ENCODE measurements around the gene DNASE2.
"Not testable (repeated sequence)": the region's sequence is repeated elsewhere in the genome, so short reads cannot be mapped to it uniquely, and the experiment has no call there.

The DNASE2 gene

DNA sequence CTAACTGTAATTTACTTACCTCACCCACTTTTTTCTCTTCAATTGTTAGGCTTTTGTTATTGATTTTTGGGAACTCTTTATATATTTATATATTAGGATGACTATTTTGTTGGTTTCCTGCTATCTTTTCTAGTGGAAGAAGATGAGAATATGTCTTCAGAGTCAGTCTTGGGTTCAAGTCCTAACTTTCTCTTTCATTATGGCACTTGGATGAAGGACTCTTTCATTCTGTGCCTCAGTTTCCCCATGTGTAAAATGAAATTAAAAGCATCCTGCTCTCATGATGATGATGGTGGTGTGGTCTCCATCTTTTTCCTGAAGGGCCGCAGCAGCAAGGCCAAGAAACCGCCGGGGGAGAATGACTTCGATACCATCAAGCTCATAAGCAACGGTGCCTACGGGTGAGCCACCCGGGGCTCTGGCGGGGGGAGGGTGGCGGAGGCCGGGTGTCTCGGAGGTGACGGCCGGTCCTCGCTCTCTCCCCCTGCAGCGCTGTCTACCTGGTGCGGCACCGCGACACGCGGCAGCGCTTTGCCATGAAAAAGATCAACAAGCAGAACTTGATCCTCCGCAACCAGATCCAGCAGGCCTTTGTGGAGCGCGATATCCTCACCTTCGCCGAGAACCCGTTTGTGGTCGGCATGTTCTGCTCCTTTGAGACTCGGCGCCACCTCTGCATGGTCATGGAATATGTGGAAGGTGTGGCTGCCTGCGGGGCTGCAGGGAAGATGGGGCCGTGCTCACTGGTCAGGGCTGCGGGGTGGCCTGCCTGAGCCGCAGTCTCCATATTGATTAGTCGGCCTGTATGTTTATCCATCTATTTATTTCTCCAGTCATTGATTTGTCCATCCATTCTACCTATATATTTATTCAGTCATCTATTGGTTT, 23.0 kb downstream of the DNASE2 start:
- no peak overlapping the region for H3K4me3 Mint-ChIP-seq
- DNase-seq: no peak
- no peaks in the 10 kb centered on the region for H3K9me3 Mint-ChIP-seq
- H3K27ac Mint-ChIP-seq: no peak overlapping the region
- H3K36me3 Mint-ChIP-seq (ENCODE audit: low read depth): no peaks in the 10 kb centered on the region
- ATAC-seq: no peak
- H3K4me1 Mint-ChIP-seq: no peaks in the 10 kb centered on the region
- H3K27me3 Mint-ChIP-seq: peaks cover 5% of the 10 kb centered on the region

DNA sequence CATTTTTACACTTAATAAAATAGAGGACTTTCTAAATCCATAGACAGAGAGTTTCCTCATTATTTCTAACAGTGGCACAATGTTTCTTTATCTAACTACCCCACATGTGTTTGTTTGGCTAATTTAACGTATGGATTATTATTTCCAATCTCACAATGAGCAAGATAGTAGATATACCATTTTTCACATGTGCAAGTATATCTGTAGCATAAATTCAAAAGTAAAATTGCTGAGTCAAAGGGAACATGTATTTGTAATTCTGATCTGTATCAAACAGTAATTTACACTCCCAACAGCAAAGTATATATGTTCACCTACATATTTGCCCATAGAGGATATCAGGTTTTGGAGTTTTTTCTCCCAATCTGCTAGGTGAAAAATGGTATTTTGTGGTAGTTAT, 24.6 kb downstream of the DNASE2 start:
- H3K4me3 Mint-ChIP-seq: no peak overlapping the region
- no peaks in the 10 kb centered on the region for H3K4me1 Mint-ChIP-seq
- ATAC-seq: no peak
- H3K27me3 Mint-ChIP-seq: peaks cover 5% of the 10 kb centered on the region
- no peaks in the 10 kb centered on the region for H3K36me3 Mint-ChIP-seq (ENCODE audit: low read depth)
- H3K27ac Mint-ChIP-seq: no peak overlapping the region
- no peaks in the 10 kb centered on the region for H3K9me3 Mint-ChIP-seq
- no peak for DNase-seq

DNA sequence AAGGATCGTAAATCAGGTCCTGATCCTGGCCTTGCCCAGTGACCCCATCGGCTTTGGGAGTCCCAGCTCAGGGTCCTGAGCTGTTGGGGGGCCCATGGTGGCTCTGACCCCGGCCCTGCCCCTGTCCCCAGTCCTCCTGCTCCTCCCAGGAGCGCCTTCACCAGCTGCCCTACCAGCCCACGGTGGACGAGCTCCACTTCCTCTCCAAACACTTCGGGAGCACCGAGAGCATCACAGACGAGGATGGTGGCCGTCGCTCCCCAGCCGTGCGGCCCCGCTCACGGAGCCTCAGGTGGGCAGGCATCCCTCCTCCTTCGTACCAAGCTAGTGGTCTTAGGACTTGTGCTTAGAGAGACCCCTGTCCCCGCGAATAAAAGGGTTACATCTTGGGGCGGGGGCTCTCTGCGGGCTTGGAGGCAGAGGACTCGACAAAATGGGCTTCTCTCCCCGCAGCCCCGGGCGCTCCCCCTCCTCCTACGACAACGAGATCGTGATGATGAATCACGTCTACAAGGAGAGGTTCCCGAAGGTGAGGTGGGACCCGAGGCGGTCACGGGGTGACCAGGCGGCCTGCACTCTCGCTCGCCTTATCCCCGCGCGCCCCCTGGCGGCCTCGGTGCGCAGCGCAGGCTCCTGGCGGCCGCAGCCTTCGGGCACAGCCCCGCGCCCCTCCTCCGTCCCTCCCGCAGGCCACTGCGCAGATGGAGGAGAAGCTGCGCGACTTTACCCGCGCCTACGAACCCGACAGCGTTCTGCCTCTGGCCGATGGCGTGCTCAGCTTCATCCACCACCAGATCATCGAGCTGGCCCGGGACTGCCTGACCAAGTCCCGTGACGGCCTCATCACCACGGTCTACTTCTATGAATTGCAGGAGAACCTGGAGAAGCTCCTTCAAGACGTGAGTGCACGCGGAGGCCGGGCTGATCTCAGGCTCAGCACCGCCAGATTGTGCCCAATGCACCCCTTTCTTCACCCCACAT, 33.8 kb downstream of the DNASE2 start:
- Mint-ChIP-seq H3K27ac (no peak overlapping the region), H3K27me3 (peaks cover 42% of the 10 kb centered on the region), H3K36me3 (ENCODE audit: low read depth) (no peaks in the 10 kb centered on the region), H3K4me3 (peak overlapping the region; percentile 36), H3K9me3 (no peaks in the 10 kb centered on the region), H3K4me1 (peaks cover 6% of the 10 kb centered on the region)
- DNase-seq: peak; percentile 94
- ATAC-seq: peak; percentile 96

DNA sequence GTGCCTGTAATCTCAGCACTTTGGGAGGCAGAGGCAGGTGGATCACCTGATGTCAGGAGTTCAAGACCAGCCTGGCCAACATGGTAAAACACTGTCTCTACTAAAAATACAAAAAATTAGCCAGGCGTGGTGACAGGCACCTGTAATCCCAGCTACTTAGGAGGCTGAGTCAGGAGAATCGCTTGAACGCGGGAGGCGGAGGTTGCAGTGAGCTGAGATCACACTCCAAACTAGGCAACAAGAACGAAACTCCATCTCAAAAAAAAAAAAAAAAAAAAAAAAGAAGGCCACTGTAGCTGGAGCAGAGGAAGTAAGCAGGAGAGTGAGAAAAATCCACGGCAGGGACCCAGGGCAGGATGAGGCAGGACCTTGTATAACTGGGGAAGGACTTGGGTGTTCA, 34.6 kb downstream of the DNASE2 start:
- not testable (repeated sequence) for DNase-seq; H3K4me3 Mint-ChIP-seq; ATAC-seq; H3K9me3 Mint-ChIP-seq; H3K36me3 Mint-ChIP-seq (ENCODE audit: low read depth); H3K27ac Mint-ChIP-seq; H3K4me1 Mint-ChIP-seq
- peaks cover 48% of the 10 kb centered on the region for H3K27me3 Mint-ChIP-seq

DNA sequence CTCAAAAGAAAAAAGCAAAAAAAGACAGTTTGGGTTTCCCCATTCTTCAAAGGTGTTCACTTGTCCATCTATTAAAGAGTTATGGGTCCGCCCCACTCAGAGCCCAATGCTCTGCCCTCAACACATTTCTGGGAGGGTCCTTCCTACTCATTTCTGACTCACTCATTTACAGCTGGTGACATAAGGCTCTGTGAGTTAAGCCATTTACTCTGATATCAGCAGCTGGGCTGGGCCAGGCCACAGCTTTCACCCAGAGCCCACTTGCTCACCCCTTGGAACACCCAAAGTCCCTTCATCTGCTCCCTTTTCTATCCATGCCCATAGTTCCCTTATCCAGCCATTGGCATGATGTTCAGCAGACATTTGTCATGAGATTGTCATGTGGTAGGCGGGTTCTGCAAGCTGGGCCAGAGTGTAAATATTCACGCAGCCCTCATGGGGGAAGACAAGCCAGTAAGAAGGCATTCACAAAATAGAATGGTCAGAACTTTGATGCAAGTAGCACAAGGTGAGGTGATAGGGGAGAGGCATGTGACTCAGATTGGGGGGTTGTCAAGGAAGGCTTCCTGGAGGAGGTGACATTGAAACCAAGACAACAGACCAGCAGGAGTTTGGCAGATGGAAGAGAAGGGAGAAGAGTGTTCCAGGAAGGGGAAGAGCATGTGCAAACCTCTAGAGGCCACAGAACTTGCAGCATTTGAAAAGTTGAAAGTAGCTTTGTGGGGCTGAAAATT, 37.1 kb downstream of the DNASE2 start:
- ATAC-seq: no peak
- Mint-ChIP-seq H3K4me1 (peaks cover 21% of the 10 kb centered on the region), H3K36me3 (ENCODE audit: low read depth) (no peaks in the 10 kb centered on the region), H3K27me3 (peaks cover 71% of the 10 kb centered on the region), H3K27ac (no peak overlapping the region), H3K9me3 (no peaks in the 10 kb centered on the region), H3K4me3 (no peak overlapping the region)
- DNase-seq: no peak

DNA sequence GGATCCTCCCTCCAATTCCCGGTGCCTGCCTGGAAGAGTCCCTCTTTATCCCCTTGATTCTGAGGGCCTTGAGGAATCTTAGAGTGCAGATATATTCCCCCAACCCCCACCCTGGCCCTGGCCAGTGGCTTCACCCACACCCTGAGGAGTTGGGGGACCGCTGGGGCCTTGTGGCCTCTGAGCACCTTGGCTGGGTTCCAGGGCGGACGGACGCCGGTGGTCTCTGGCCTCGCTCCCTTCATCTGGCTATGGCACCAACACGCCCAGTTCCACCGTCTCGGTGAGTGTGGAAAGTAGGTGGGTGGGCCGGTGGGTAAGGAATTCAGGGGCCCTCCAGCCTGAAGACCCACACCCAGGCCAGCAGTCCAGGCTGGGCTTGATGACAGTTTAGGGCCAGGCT, 37.9 kb downstream of the DNASE2 start:
- peaks cover 26% of the 10 kb centered on the region for H3K4me1 Mint-ChIP-seq
- no peaks in the 10 kb centered on the region for H3K36me3 Mint-ChIP-seq (ENCODE audit: low read depth)
- H3K27me3 Mint-ChIP-seq: peaks cover 72% of the 10 kb centered on the region
- DNase-seq (no peak), ATAC-seq (no peak)
- no peaks in the 10 kb centered on the region for H3K9me3 Mint-ChIP-seq
- H3K27ac Mint-ChIP-seq: no peak overlapping the region
- H3K4me3 Mint-ChIP-seq: no peak overlapping the region

DNA sequence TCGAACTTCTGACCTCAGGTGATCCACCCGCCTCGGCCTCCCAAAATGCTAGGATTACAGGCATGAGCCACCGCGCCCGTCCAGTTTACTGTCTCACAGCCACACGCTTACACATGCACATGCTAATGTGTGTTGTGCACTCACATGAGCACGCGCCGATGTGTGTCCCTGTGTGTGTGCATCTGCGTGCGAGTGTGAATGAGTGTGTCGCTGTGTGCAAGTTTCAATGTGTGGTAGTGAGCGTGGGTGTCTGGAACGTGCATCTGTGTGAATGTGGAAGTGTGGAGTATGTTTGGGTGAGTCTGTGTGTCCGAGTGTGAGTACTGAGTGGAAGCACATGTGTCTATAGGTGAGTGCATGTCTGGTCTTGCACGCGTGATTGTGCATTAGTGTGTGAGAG, 38.7 kb downstream of the DNASE2 start:
- no peak overlapping the region for H3K27ac Mint-ChIP-seq
- no peak overlapping the region for H3K4me3 Mint-ChIP-seq
- H3K4me1 Mint-ChIP-seq: peaks cover 26% of the 10 kb centered on the region
- DNase-seq: no peak
- peaks cover 72% of the 10 kb centered on the region for H3K27me3 Mint-ChIP-seq
- no peaks in the 10 kb centered on the region for H3K9me3 Mint-ChIP-seq
- no peak for ATAC-seq
- no peaks in the 10 kb centered on the region for H3K36me3 Mint-ChIP-seq (ENCODE audit: low read depth)

DNA sequence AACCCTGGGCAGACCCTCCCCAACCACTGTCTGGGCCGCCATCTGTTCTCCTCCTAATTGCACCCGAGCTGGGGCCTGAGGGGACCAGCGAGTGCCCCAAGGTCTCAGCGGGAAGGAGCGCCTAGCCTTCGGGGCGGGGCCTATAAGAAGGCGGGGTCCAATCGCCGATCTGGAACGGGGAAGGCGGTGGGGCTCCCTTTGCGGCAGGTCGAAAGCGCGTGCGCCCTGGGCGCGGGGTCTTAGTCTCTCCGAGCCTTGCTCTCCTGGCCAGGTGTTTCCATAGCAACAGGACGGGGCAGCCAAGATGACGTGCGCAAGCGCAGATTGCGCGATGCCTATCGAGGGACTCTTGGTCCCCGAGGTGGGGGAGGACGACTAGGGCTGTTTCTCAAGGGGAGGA, 40.2 kb downstream of the DNASE2 start:
- H3K4me3 Mint-ChIP-seq: no peak overlapping the region
- no peak for DNase-seq

DNA sequence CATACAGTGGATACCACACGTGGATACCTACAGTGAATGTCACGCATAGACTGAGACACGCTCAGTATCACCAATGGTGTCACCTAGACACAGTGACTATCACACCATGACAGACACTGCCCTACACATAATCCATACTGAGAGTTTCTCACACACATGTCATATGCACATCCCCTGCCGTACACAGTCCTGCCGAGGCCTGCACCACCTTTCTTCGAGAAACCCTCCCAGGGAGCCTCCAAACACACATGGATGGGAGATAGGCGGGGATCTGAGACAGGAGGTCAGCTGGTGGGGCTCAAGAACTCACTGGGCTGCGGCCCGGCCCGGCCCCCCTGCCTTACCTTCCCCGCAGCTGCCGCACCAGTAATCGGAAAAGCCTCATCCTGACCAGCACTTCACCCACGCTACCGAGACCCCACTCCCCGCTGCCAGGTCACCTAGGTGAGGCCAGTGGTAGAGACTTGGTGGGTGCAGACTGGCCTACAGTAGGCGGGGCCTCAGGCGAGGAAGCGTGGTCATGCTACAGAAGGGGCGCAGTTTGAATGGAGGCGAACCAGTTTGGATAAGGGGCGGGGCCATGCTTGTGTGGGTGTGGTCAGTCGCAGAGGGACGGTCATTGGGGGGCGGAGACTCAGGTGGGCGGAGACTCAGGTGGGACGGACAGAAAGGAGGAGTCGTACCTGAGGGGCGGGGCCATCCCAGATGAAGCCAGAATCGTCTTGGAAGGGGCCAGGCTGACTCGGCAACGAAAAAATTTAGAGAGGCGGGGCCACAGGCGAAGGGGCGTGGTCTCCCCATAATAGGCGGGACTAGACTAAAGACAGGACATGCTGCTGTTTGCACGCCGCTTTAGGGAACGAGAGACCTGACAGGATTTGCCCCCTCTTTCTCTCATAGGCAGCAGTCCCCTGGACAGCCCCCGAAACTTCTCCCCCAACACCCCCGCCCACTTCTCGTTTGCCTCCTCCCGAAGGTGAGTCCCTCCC, 40.9 kb downstream of the DNASE2 start:
- H3K27ac Mint-ChIP-seq: no peak overlapping the region
- peak; percentile 71 for DNase-seq
- no peaks in the 10 kb centered on the region for H3K36me3 Mint-ChIP-seq (ENCODE audit: low read depth)
- no peak overlapping the region for H3K4me3 Mint-ChIP-seq
- ATAC-seq: no peak
- H3K9me3 Mint-ChIP-seq: no peaks in the 10 kb centered on the region
- H3K4me1 Mint-ChIP-seq: peaks cover 26% of the 10 kb centered on the region
- peaks cover 76% of the 10 kb centered on the region for H3K27me3 Mint-ChIP-seq

More for the DNA sequence above, 40.2 kb downstream of the DNASE2 start:
- H3K27ac Mint-ChIP-seq: no peak overlapping the region
- H3K27me3 Mint-ChIP-seq: peaks cover 72% of the 10 kb centered on the region
- peaks cover 26% of the 10 kb centered on the region for H3K4me1 Mint-ChIP-seq
- no peaks in the 10 kb centered on the region for H3K9me3 Mint-ChIP-seq
- ATAC-seq: no peak
- H3K36me3 Mint-ChIP-seq (ENCODE audit: low read depth): no peaks in the 10 kb centered on the region

DNA sequence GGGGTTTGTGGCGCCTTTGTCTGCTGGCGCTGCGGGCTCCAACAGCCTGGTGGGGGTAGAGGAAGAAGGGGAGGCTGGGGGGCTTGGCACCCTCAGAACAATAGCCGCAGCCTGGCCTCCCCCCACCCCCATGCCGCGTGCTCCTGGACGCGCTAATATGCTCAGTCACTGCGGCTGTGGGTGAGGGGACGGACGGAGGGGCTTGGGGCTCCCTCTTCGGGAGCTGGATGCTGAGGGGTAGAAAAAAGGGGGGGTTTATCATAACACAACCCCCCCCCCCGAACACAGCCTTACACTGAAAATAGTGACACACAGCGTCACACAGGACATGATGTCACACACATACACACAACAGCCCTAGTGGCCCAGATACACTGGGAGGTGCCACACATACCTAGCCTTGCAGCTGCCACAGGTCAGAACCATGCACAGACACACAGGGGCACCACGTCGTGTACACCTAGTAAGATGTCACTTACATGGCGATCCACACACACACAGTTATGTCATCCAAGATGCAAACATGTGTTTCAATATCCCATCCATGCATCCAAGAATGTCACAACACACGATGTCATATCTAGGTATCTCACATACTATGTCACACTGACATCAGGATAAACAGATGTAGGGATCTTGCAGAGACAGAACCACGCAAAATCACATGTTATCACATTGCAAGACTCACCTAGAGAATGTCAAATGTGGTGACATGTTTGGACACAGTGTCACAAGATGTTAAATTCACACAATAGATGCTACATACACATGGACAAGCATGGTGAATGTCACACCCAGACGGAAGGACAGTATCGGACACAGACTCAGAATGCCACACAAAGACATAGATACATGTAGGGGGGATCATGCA, 42.1 kb downstream of the DNASE2 start:
- Mint-ChIP-seq H3K27me3 (peaks cover 79% of the 10 kb centered on the region), H3K36me3 (ENCODE audit: low read depth) (no peaks in the 10 kb centered on the region), H3K4me3 (peak overlapping the region; percentile 70), H3K27ac (no peak overlapping the region), H3K4me1 (peaks cover 30% of the 10 kb centered on the region), H3K9me3 (no peaks in the 10 kb centered on the region)
- ATAC-seq (no peak), DNase-seq (peak; percentile 13)

DNA sequence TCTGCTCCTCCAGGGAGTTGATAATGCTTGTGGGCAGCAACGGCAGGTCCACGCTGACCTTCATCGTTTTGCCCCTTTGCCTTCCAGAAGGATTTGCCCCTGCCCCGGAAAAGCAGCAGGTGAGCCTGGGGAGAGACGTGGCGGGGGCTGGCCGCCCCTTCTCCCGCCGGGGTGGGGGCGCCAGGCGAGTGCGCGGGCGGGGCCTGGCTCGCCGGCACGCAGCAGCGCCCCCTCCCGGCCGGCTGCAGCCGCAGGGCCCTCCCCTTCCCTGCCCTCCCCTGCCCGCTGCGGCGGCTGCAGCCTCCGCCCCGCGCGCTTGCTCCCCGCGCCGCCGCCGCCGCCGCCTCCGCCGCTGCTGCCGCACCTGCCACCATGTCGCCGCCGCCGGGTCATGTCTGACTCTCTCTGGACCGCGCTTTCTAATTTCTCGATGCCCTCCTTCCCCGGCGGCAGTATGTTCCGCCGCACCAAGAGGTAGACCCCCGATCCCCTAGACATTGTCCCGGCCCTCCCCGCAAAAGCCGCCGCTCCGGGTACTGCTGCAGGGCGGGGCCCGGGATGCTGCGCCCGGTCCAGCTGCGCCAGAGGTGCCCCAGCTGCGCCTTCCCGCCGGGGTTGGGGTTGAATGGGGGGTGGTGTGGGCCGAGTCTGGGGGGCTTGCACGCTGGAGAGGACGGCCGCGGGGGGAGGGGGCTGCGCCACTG, 42.9 kb downstream of the DNASE2 start, which contains the start of gene MAST1:
MAST1 (plus strand) TSS at position 334 of the 704 bp plus-strand sequence; CDS start at position 392, 58 bp downstream.
- Mint-ChIP-seq H3K27me3 (peaks cover 76% of the 10 kb centered on the region), H3K9me3 (no peaks in the 10 kb centered on the region), H3K4me3 (peak within 1 kb of the TSS; percentile 70), H3K27ac (no peak within 1 kb of the TSS), H3K4me1 (peaks cover 31% of the 10 kb centered on the region), H3K36me3 (ENCODE audit: low read depth) (no peaks in the 10 kb centered on the region)
- ATAC-seq (peak; percentile 68), DNase-seq (peak; percentile 64)

DNA sequence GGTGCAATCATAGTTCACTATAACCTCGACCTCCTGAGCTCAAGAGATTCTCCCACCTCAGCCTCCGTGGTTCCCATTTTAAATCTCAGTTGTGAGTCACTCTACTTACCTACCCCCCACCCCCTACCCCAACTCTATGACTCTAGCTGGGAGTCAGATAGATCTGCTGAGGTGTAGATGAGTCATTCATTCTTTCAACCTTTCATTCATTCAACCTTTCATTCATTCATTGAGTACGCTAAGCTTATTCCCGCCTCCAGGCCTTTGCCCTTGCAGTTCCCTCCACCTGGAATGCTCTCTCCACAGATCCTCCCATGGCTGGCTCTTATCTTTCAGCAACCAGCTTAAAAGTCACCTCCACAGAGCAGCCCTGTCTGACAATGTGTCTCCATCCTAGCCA, 44.0 kb downstream of the DNASE2 start:
- H3K4me3 Mint-ChIP-seq: no peak overlapping the region
- no peaks in the 10 kb centered on the region for H3K36me3 Mint-ChIP-seq (ENCODE audit: low read depth)
- peak; percentile 45 for ATAC-seq
- H3K4me1 Mint-ChIP-seq: peaks cover 40% of the 10 kb centered on the region
- H3K27me3 Mint-ChIP-seq: peaks cover 78% of the 10 kb centered on the region
- no peaks in the 10 kb centered on the region for H3K9me3 Mint-ChIP-seq
- no peak overlapping the region for H3K27ac Mint-ChIP-seq
- DNase-seq: no peak

All from activated naive CD8-positive, alpha-beta T cell treated with anti-CD3 and anti-CD28 coated beads, Interleukin-2, amount 50 U/mL, for 24 hours (primary cell).